ENCODE results near the gene HTATSF1. TPM values are rescaled to one million over a fixed set of nuclear protein-coding genes. Genes with fewer than 3 reads are reported as not detected.

HTATSF1 gene
- total RNA-seq, 1 experiment from 2014 or later: 49.5 TPM

DNA sequence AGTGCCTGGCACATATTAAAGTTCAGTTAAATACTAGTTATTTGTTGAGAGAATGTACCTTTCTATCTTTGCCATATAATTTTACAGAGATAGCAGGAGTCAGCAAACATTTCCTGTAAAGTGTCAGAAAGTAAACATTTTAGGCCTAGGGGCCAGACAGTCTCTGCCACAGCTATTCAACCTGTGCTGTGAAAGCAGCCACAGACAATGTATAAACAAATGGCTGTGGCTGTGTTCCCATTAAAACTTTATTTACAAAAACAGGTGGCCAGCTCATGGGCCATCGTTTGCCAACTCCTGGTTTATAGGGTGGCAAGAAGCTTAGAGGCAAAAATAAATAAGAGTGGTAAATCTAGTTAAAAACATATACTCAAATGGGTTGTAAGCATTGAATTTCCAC lies 43.6 kb upstream of the HTATSF1 start:
- no peaks in the 10 kb centered on the region for H4K20me1 ChIP-seq (ENCODE audit: control insufficient read depth, insufficient read depth, insufficient read length)
- peaks cover 32 to 36% of the 10 kb centered on the region in 2 experiments for H3K9me3 Mint-ChIP-seq
- H3T11ph ChIP-seq (ENCODE audit: low read length): no peak overlapping the region
- no peak overlapping the region for H2BK120ac ChIP-seq (ENCODE audit: low read depth, low read length, poor library complexity, severe bottlenecking)
- no peak overlapping the region for H3K14ac ChIP-seq (ENCODE audit: insufficient read depth, low read length)
- no peak overlapping the region for H4K8ac ChIP-seq (replicated peaks; ENCODE audit: insufficient read length, low read depth, low read length)
- H3K9ac ChIP-seq (ENCODE audit: extremely low read depth, insufficient read length, low read length): no peak overlapping the region
- H3K23me2 ChIP-seq (ENCODE audit: insufficient read length, low read depth, low read length, poor library complexity, severe bottlenecking): no peaks in the 10 kb centered on the region
- no peak overlapping the region for H2BK12ac ChIP-seq (ENCODE audit: insufficient read length, low read depth, low read length)
- no peaks in the 10 kb centered on the region for H3K4me1 ChIP-seq (ENCODE audit: insufficient read depth, low read length)
- no peak for DNase-seq
- no peaks in the 10 kb centered on the region for H3K79me2 ChIP-seq (ENCODE audit: insufficient read depth, low read length)
- H3K27me3 ChIP-seq (ENCODE audit: insufficient read depth, low read length): no peaks in the 10 kb centered on the region
- H3K9me3 ChIP-seq (ENCODE audit: control insufficient read depth, low read depth, low read length): peaks cover 43% of the 10 kb centered on the region
- H3K23ac ChIP-seq (ENCODE audit: insufficient read length, low read depth, low read length): no peak overlapping the region
- H3K36me3 Mint-ChIP-seq (ENCODE audit: insufficient read depth in 1 of 3, low read depth in 3 of 3): no peaks in the 10 kb centered on the region
- H2AFZ ChIP-seq (ENCODE audit: low read length): no peak overlapping the region
- H2BK15ac ChIP-seq (ENCODE audit: low read depth, low read length): no peak overlapping the region
- H3K4ac ChIP-seq (ENCODE audit: low read depth, low read length): no peak overlapping the region
- H4K91ac ChIP-seq (ENCODE audit: insufficient read length, low read depth, low read length): no peak overlapping the region
- WGBS (ENCODE audit: extremely low coverage, insufficient read length, low lambda C conversion rate): no CpG with 5 or more reads among the region's 1 CpG
- no peak overlapping the region for H3K4me3 Mint-ChIP-seq
- no peak overlapping the region for H3K4me2 ChIP-seq (ENCODE audit: insufficient read depth, insufficient read length, low read length)
- no peak overlapping the region for H2BK20ac ChIP-seq (ENCODE audit: low read depth, low read length, poor library complexity, severe bottlenecking)
- H4K5ac ChIP-seq (ENCODE audit: insufficient read length, low read depth, low read length): no peak overlapping the region
- no peak overlapping the region for H3K27ac Mint-ChIP-seq
- H3K56ac ChIP-seq (ENCODE audit: insufficient read length, low read depth, low read length): no peak overlapping the region
- H3K18ac ChIP-seq (ENCODE audit: insufficient read length, low read depth, low read length): no peak overlapping the region
- TF ChIP-seq, protein P1, sequence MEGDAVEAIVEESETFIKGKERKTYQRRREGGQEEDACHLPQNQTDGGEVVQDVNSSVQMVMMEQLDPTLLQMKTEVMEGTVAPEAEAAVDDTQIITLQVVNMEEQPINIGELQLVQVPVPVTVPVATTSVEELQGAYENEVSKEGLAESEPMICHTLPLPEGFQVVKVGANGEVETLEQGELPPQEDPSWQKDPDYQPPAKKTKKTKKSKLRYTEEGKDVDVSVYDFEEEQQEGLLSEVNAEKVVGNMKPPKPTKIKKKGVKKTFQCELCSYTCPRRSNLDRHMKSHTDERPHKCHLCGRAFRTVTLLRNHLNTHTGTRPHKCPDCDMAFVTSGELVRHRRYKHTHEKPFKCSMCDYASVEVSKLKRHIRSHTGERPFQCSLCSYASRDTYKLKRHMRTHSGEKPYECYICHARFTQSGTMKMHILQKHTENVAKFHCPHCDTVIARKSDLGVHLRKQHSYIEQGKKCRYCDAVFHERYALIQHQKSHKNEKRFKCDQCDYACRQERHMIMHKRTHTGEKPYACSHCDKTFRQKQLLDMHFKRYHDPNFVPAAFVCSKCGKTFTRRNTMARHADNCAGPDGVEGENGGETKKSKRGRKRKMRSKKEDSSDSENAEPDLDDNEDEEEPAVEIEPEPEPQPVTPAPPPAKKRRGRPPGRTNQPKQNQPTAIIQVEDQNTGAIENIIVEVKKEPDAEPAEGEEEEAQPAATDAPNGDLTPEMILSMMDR (conservative IDR thresholded peaks at IDR 0.05): no peak
- H2AK5ac ChIP-seq (ENCODE audit: insufficient read length, low read length): no peak overlapping the region
- H3K79me1 ChIP-seq (ENCODE audit: insufficient read depth, low read depth, low read length, poor library complexity, severe bottlenecking): no peaks in the 10 kb centered on the region
- no peak overlapping the region for H3K27ac ChIP-seq (ENCODE audit: insufficient read length, low read depth, low read length)
- peaks cover 2% of the 10 kb centered on the region; the same call in 1 of the 2 replicates for H3K27me3 Mint-ChIP-seq (ENCODE audit: low read depth)
- no peaks in the 10 kb centered on the region for H3K4me1 Mint-ChIP-seq
- H2BK5ac ChIP-seq (ENCODE audit: insufficient read length, low read length): no peak overlapping the region

Data from H9 (cell line).